GM21515 (cell line): Measurements from ENCODE around the gene MC4R.
A peak's percentile ranks its signal among the peaks of the same experiment; 100 is the strongest.
"Not testable (repeated sequence)": the region's sequence is repeated elsewhere in the genome, so short reads cannot be mapped to it uniquely, and the experiment has no call there.

Experiments
- ATAC-seq: cut with Tn5 transposase; IDR thresholded peaks from one replicate; pipeline ENCODE4 v1.9.1; 2021; ENCODE audit not compliant: unreplicated experiment

The MC4R gene

GRCh38 chr18:60372596-60372995, at the start of gene MC4R:
MC4R (minus strand) TSS chr18:60372775; CDS start chr18:60372349, 426 bp downstream.
- ATAC-seq, result no peak

GRCh38 chr18:60422306-60422705, 49.7 kb upstream of the MC4R start:
- not testable (repeated sequence) for ATAC-seq

GRCh38 chr18:60421356-60422118, 49.0 kb upstream of the MC4R start:
- ATAC-seq, result no peak

- ATAC-seq, result no peak
Measured at GRCh38 chr18:60417946-60418345, 45.4 kb upstream of the MC4R start.

GRCh38 chr18:60413944-60414547, 41.5 kb upstream of the MC4R start:
- peak; percentile 63 for ATAC-seq

GRCh38 chr18:60411715-60412114, 39.1 kb upstream of the MC4R start:
- no peak for ATAC-seq

GRCh38 chr18:60406721-60407120, 34.1 kb upstream of the MC4R start:
- no peak for ATAC-seq

GRCh38 chr18:60404486-60405085, 32.0 kb upstream of the MC4R start:
- no peak for ATAC-seq

GRCh38 chr18:60401346-60401745, 28.8 kb upstream of the MC4R start:
- no peak for ATAC-seq

- no peak for ATAC-seq
Measured at GRCh38 chr18:60391571-60392226, 19.1 kb upstream of the MC4R start.

GRCh38 chr18:60389314-60389713, 16.7 kb upstream of the MC4R start:
- ATAC-seq, result no peak

- no peak for ATAC-seq
Measured at GRCh38 chr18:60385693-60386092, 13.1 kb upstream of the MC4R start.

- ATAC-seq, result no peak
Measured at GRCh38 chr18:60383893-60384292, 11.3 kb upstream of the MC4R start.

GRCh38 chr18:60377778-60378469, 5.3 kb upstream of the MC4R start:
- no peak for ATAC-seq

GRCh38 chr18:60372132-60372531, 443 bp downstream of the MC4R start:
- no peak for ATAC-seq

- ATAC-seq, result no peak
Measured at GRCh38 chr18:60358516-60358915, 14.1 kb downstream of the MC4R start.

- ATAC-seq, result no peak
Measured at GRCh38 chr18:60350941-60351340, 21.6 kb downstream of the MC4R start.

GRCh38 chr18:60350150-60350549, 22.4 kb downstream of the MC4R start:
- no peak for ATAC-seq

GRCh38 chr18:60347526-60348045, 25.0 kb downstream of the MC4R start:
- ATAC-seq, result no peak

- no peak for ATAC-seq
Measured at GRCh38 chr18:60339018-60339417, 33.6 kb downstream of the MC4R start.

- no peak for ATAC-seq
Measured at GRCh38 chr18:60331890-60332289, 40.7 kb downstream of the MC4R start.
